SK-N-SH (cell line): ENCODE data around the gene PPIL4.

ENCODE experiments used
- EP300 ChIP-seq, 2 experiments: IDR thresholded peaks; 2 replicates each; pipeline versions ENCODE4 v1.4.0 to v1.6.1; 2012; ENCODE audit warnings: borderline replicate concordance in 1 of 2, low read depth in 1 of 2, low read length in 1 of 2
- EZH2phosphoT487 ChIP-seq: fragments of 200-600 bp; sonication (generic); IDR thresholded peaks from 2 replicates; pipeline ENCODE4 v1.6.1; 2017; ENCODE audit warnings: low read depth, mixed run types, mild to moderate bottlenecking, antibody characterized with exemption, moderate library complexity, borderline replicate concordance
- TF ChIP-seq, protein P1 (sequence below): IDR thresholded peaks from 2 replicates; pipeline ENCODE4 v1.4.0; 2012; ENCODE audit warnings: low read depth, borderline replicate concordance

- TF ChIP-seq EZH2phosphoT487 (no peak), EP300 (IDR thresholded peaks at IDR 0.05; ENCODE audit: borderline replicate concordance in 1 of 2, low read depth in 1 of 2, low read length in 1 of 2) (no peak)
- TF ChIP-seq, protein P1, sequence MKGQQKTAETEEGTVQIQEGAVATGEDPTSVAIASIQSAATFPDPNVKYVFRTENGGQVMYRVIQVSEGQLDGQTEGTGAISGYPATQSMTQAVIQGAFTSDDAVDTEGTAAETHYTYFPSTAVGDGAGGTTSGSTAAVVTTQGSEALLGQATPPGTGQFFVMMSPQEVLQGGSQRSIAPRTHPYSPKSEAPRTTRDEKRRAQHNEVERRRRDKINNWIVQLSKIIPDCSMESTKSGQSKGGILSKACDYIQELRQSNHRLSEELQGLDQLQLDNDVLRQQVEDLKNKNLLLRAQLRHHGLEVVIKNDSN = no peak
These were observed 73.6 kb downstream of the PPIL4 start for GRCh38 chr6:149472241-149472640.
